ENCODE results near the gene MDP1.

The MDP1 gene

DNA sequence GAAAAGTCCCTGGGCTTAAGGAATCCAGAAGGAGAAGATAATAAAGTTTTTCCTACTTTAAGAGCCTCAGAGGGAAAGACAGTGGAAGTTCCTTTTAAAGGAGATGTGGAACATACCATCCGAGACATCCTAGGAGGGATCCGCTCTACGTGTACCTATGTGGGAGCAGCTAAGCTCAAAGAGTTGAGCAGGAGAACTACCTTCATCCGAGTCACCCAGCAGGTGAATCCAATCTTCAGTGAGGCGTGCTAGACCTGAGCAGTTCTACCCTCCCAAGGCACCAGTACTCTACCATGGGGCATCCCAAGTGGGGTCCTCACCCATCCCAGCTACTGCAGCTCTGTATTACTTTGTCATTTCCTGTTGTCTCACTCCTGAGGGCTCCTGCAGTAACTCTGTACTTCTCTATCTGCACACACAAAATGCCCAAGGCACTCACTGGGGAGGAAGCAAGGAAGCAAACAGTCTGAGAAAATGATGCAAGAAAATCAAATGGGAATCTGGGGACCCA is 22.7 kb upstream of the MDP1 start:
- no peaks in the 10 kb centered on the region for H3K27me3 ChIP-seq
- H3K27ac ChIP-seq, result peak overlapping the region; percentile 100
- TF ChIP-seq, protein P1, sequence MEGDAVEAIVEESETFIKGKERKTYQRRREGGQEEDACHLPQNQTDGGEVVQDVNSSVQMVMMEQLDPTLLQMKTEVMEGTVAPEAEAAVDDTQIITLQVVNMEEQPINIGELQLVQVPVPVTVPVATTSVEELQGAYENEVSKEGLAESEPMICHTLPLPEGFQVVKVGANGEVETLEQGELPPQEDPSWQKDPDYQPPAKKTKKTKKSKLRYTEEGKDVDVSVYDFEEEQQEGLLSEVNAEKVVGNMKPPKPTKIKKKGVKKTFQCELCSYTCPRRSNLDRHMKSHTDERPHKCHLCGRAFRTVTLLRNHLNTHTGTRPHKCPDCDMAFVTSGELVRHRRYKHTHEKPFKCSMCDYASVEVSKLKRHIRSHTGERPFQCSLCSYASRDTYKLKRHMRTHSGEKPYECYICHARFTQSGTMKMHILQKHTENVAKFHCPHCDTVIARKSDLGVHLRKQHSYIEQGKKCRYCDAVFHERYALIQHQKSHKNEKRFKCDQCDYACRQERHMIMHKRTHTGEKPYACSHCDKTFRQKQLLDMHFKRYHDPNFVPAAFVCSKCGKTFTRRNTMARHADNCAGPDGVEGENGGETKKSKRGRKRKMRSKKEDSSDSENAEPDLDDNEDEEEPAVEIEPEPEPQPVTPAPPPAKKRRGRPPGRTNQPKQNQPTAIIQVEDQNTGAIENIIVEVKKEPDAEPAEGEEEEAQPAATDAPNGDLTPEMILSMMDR (IDR thresholded peaks at IDR 0.05), result no peak
- H3K4me3 ChIP-seq (ENCODE audit: low read depth in 1 of 2, low read length in 1 of 2), result no peak overlapping the region
- H3K9me3 ChIP-seq, result no peaks in the 10 kb centered on the region
- peaks cover 73% of the 10 kb centered on the region for H3K36me3 ChIP-seq
- H3K4me1 ChIP-seq (ENCODE audit: control insufficient read depth in 1 of 2, insufficient read depth in 1 of 2, low read depth in 1 of 2, low read length in 1 of 2), result peaks cover 55 to 64% of the 10 kb centered on the region in 2 experiments

- Histone ChIP-seq H3K4me3 (ENCODE audit: low read depth in 1 of 2, low read length in 1 of 2) (no peak overlapping the region), H3K36me3 (peaks cover 73% of the 10 kb centered on the region)
These were observed 22.3 kb upstream of the MDP1 start for GRCh38 chr14:24238123-24238522.

GRCh38 chr14:24237463-24237955 is 21.6 kb upstream of the MDP1 start:
- no peaks in the 10 kb centered on the region for H3K9me3 ChIP-seq
- H3K27ac ChIP-seq, result peak overlapping the region; percentile 100
- no peaks in the 10 kb centered on the region for H3K27me3 ChIP-seq
- peaks cover 60 to 65% of the 10 kb centered on the region in 2 experiments for H3K4me1 ChIP-seq (ENCODE audit: control insufficient read depth in 1 of 2, insufficient read depth in 1 of 2, low read depth in 1 of 2, low read length in 1 of 2)
- peaks cover 73% of the 10 kb centered on the region for H3K36me3 ChIP-seq
- TF ChIP-seq, protein P1 (IDR thresholded peaks at IDR 0.05), result no peak
- H3K4me3 ChIP-seq (ENCODE audit: low read depth in 1 of 2, low read length in 1 of 2), result no peak overlapping the region

More at GRCh38 chr14:24238123-24238522, 22.3 kb upstream of the MDP1 start:
- Histone ChIP-seq H3K4me1 (ENCODE audit: control insufficient read depth in 1 of 2, insufficient read depth in 1 of 2, low read depth in 1 of 2, low read length in 1 of 2) (peaks cover 56 to 64% of the 10 kb centered on the region in 2 experiments), H3K27ac (peak overlapping the region; percentile 100), H3K9me3 (no peaks in the 10 kb centered on the region), H3K27me3 (no peaks in the 10 kb centered on the region)
- TF ChIP-seq, protein P1 (IDR thresholded peaks at IDR 0.05), result no peak

DNA sequence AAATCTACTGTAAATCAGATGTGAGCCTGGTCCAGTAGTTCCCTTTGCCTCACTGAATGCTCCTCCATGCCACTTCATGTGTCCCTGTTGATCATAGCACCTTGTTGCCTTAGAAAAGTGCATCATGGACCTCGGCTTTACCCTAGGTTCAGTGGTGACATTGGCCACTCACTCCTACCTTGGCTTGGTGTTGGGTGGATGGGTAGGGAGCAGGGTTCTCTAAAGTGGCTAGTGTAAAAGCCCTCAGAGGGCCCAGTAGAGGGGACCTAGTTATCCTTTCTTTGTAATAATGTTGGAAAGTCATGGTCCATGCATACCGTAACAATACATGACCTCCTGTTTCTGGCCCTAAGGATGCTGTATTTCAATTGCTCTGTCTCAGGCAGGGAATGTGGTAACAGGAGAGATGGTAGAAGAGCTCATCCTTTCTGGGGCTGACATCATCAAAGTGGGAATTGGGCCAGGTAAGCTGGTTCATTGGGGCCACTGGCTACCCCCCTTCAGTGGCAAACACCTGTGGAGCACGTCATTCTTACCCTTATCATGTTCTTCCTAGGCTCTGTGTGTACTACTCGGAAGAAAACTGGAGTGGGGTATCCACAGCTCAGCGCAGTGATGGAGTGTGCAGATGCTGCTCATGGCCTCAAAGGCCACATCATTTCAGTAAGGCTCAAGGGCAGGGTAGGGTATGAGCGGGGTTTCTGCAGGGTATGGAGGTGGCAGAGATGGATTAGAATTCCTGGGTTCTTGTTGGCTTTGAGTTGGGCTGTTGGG is 21.0 kb upstream of the MDP1 start:
- H3K27me3 ChIP-seq, result no peaks in the 10 kb centered on the region
- TF ChIP-seq, protein P1 (IDR thresholded peaks at IDR 0.05), result no peak
- no peaks in the 10 kb centered on the region for H3K9me3 ChIP-seq
- H3K36me3 ChIP-seq, result peaks cover 73% of the 10 kb centered on the region
- H3K27ac ChIP-seq, result peak overlapping the region; percentile 41
- H3K4me3 ChIP-seq (ENCODE audit: low read depth in 1 of 2, low read length in 1 of 2), result no peak overlapping the region
- H3K4me1 ChIP-seq (ENCODE audit: control insufficient read depth in 1 of 2, insufficient read depth in 1 of 2, low read depth in 1 of 2, low read length in 1 of 2), result peaks cover 60 to 66% of the 10 kb centered on the region in 2 experiments

DNA sequence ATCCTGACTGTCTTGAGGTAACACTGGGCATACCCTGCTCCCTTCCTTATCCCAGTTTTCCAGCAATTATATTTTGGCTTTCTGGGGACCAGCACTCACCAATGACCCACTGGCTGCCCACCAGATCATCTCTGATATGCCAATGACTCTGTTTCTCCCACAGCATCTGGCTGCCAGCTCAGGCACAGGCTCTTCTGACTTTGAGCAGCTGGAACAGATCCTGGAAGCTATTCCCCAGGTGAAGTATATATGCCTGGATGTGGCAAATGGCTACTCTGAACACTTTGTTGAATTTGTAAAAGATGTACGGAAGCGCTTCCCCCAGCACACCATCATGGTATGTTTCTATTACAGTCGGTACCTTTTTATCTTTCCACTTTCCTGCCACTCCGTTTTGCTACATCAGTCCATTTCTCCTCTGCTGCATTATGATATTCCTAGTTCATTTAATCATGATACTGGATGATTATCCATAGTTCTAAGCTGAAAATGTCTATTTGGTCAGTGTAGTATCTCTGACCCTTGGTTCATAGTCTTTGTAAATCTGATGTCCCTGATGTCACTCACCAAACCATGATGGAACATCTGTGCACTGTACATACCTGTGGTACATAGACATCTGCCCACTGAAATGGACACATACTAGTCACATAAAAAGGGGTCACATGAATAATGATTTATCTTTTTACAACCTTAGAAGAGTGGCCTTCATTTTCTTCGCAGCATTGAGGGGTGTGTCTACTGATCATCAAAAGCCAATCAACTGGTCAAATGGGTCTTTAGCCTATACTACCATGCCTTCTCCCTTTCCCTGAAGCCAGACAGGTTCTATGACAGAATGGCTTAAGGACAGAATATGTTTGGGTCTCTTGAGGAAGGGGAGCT is 20.2 kb upstream of the MDP1 start:
- H3K4me3 ChIP-seq (ENCODE audit: low read depth in 1 of 2, low read length in 1 of 2), result no peak overlapping the region
- no peaks in the 10 kb centered on the region for H3K27me3 ChIP-seq
- no peaks in the 10 kb centered on the region for H3K9me3 ChIP-seq
- peaks cover 60 to 66% of the 10 kb centered on the region in 2 experiments for H3K4me1 ChIP-seq (ENCODE audit: control insufficient read depth in 1 of 2, insufficient read depth in 1 of 2, low read depth in 1 of 2, low read length in 1 of 2)
- H3K27ac ChIP-seq, result peak overlapping the region; percentile 41
- H3K36me3 ChIP-seq, result peaks cover 71% of the 10 kb centered on the region
- TF ChIP-seq, protein P1 (IDR thresholded peaks at IDR 0.05), result no peak

Data from neutrophil (primary cell).